GM12874 (cell line): ENCODE data around the gene SETD3.

Source experiments
- CTCF ChIP-seq: IDR thresholded peaks from 2 replicates; pipeline ENCODE4 v1.5.1; 2011; ENCODE audit warnings: low read depth, mild to moderate bottlenecking, control low read depth, low read length, moderate library complexity; ENCODE audit not compliant: insufficient read depth

Gene SETD3

GRCh38 chr14:99462210-99462609 lies 18.4 kb downstream of the SETD3 start:
- no peak for TF ChIP-seq CTCF

- TF ChIP-seq CTCF, result no peak
Measured at GRCh38 chr14:99461411-99462085, 19.1 kb downstream of the SETD3 start.

GRCh38 chr14:99460793-99461192 lies 19.9 kb downstream of the SETD3 start:
- TF ChIP-seq CTCF, result no peak

- TF ChIP-seq CTCF, result no peak
Measured at GRCh38 chr14:99459481-99460100, 21.1 kb downstream of the SETD3 start.

- TF ChIP-seq CTCF, result no peak
Measured at GRCh38 chr14:99454246-99454645, 26.4 kb downstream of the SETD3 start.

- no peak for TF ChIP-seq CTCF
Measured at GRCh38 chr14:99452968-99453367, 27.7 kb downstream of the SETD3 start.

GRCh38 chr14:99451234-99451633 lies 29.4 kb downstream of the SETD3 start:
- no peak for TF ChIP-seq CTCF
